Glutamatergic neuron (in vitro differentiated cells): ENCODE results near the gene GARRE1. TPM values are rescaled to one million over a fixed set of nuclear protein-coding genes. Genes with fewer than 3 reads are reported as not detected.
A peak's percentile ranks its signal among the peaks of the same experiment; 100 is the strongest.

ENCODE experiments used
- DNase-seq: peaks from one replicate; pipeline ENCODE4 v3.0.0; 2022
- H3K27ac Mint-ChIP-seq: one replicate; pipeline ENCODE4 v1.8.0; 2020; ENCODE audit warnings: mild to moderate bottlenecking, mixed read lengths, inconsistent platforms; ENCODE audit not compliant: unreplicated experiment
- H3K27me3 Mint-ChIP-seq: one replicate; pipeline ENCODE4 v1.8.0; 2020; ENCODE audit warnings: mild to moderate bottlenecking, moderate library complexity, mixed read lengths, inconsistent platforms; ENCODE audit not compliant: unreplicated experiment
- H3K36me3 Mint-ChIP-seq: one replicate; pipeline ENCODE4 v1.8.0; 2020; ENCODE audit warnings: mild to moderate bottlenecking, mixed read lengths, inconsistent platforms; ENCODE audit not compliant: unreplicated experiment
- H3K4me1 Mint-ChIP-seq: one replicate; pipeline ENCODE4 v1.8.0; 2020; ENCODE audit warnings: mild to moderate bottlenecking, low read depth, mixed read lengths, inconsistent platforms; ENCODE audit not compliant: unreplicated experiment
- H3K4me3 Mint-ChIP-seq: one replicate; pipeline ENCODE4 v1.8.0; 2020; ENCODE audit warnings: mild to moderate bottlenecking, mixed read lengths, inconsistent platforms; ENCODE audit not compliant: unreplicated experiment
- H3K9me3 Mint-ChIP-seq: one replicate; pipeline ENCODE4 v1.8.0; 2020; ENCODE audit warnings: mild to moderate bottlenecking, moderate library complexity, mixed read lengths, inconsistent platforms; ENCODE audit not compliant: unreplicated experiment
- CTCF ChIP-seq: fragments of 200-600 bp; sonication (generic); IDR thresholded peaks from one replicate; pipeline ENCODE4 v1.5.0; 2021; ENCODE audit not compliant: partially characterized antibody, unreplicated experiment
- total RNA-seq: library from RNA; stranded (reverse); fragmentation: NEBNext Ultra II Directional; extraction: Animal tissue kit (Norgen Biotek cat#: 25700); gene quantifications from one replicate; pipeline ENCODE4 v1.2.1, GENCODE V29; 2021; ENCODE audit not compliant: unreplicated experiment

Gene GARRE1
- total RNA-seq, 1 donor from 2014 or later = 34.4 TPM

GRCh38 chr19:34230820-34231219 lies 23.5 kb upstream of the GARRE1 start:
- TF ChIP-seq CTCF = no peak
- DNase-seq = no peak
- no peak overlapping the region for H3K27ac Mint-ChIP-seq
- H3K4me1 Mint-ChIP-seq = peaks cover under 1% of the 10 kb centered on the region
- H3K27me3 Mint-ChIP-seq = peaks cover 2% of the 10 kb centered on the region
- H3K9me3 Mint-ChIP-seq = peaks cover 2% of the 10 kb centered on the region
- H3K4me3 Mint-ChIP-seq = no peak overlapping the region
- H3K36me3 Mint-ChIP-seq = no peaks in the 10 kb centered on the region

DNA sequence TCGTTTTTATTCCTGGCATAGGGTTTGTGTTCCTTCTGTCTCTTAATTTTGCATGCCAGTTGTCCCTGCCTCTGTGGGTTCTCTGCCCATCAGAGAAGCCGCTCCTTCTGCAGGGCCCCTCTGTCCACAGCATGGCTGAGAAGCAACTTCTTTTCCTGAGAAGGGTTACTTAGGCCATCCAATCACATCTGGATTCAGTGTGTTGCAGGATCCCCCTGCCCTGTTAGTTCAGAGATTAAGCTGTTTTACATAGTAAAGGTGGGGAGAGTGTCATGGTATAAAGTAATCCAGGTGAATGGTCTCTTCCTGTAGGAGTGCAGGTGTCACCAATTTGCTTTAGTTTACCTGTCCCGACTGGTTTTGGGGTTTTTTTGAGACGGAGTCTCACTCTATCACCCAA lies 22.9 kb upstream of the GARRE1 start:
- Mint-ChIP-seq H3K27me3 (peaks cover 2% of the 10 kb centered on the region), H3K27ac (no peak overlapping the region), H3K9me3 (peaks cover 5% of the 10 kb centered on the region), H3K4me1 (peaks cover 5% of the 10 kb centered on the region), H3K4me3 (no peak overlapping the region), H3K36me3 (no peaks in the 10 kb centered on the region)
- TF ChIP-seq CTCF = no peak
- DNase-seq = no peak

DNA sequence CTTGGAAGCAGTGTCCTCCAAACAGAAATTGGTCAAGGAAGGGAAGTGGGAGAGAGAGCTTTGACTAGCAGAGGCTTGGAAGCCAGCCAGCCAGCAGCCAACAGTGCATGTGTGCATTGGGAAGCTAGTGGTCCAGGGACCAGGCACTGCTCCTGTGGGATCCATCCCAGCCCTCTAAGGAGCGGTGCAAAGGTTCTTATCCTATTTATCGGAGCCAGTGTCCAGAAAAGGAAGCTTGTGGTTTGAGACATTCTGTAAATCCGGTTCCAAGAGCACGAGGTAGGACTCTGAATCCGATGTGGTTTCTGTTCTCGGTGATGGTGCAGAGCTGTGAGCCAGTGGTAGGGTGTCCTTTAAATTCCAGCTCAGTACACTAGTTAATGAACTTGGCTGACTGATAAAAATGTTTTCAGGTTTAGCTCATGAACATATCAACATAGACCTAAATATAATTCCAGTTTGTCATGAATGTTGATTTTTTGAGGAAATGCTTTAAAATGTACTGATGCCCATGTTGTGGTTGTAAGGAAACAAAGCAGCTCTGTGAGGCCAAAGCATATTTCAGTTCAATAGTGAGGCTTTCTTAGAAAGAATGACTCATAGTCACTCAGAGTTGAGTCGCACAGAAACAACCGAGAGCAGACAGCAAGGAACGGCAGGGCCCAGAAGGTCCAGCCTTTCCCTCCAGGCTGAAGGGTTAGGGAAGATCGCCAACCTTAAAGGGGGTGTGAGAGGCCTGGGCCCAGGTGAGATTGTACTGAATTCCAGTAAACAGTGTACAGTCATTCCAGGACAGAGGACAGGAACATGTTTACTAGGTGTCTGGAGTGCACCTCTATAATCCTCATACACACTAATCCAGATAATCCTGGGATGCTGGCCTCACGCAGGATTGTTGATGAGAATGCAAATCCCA lies 21.5 kb upstream of the GARRE1 start:
- H3K27ac Mint-ChIP-seq = peak overlapping the region; percentile 55
- H3K27me3 Mint-ChIP-seq = peaks cover 4% of the 10 kb centered on the region
- no peak overlapping the region for H3K4me3 Mint-ChIP-seq
- no peaks in the 10 kb centered on the region for H3K36me3 Mint-ChIP-seq
- H3K9me3 Mint-ChIP-seq = peaks cover 7% of the 10 kb centered on the region
- no peak for DNase-seq
- peaks cover 11% of the 10 kb centered on the region for H3K4me1 Mint-ChIP-seq
- TF ChIP-seq CTCF = no peak

GRCh38 chr19:34235425-34235940 lies 18.9 kb upstream of the GARRE1 start:
- no peak for DNase-seq
- no peak for TF ChIP-seq CTCF
- Mint-ChIP-seq H3K27ac (peak overlapping the region; percentile 94), H3K9me3 (peaks cover 5% of the 10 kb centered on the region), H3K4me1 (peaks cover 11% of the 10 kb centered on the region), H3K36me3 (no peaks in the 10 kb centered on the region), H3K27me3 (peaks cover 4% of the 10 kb centered on the region), H3K4me3 (no peak overlapping the region)
